PC-3 (cell line): Measurements from ENCODE around the gene THEM4. TPM values are rescaled to one million over a fixed set of nuclear protein-coding genes. Genes with fewer than 3 reads are reported as not detected.

Source experiments
- ATAC-seq: fragments of 200-7000 bp; cut with Tn5 transposase; 2 replicates; pipeline ENCODE4 v1.9.1; 2020; ENCODE audit warnings: mild to moderate bottlenecking, moderate library complexity
- BruUV-seq: library from RNA; stranded (reverse); fragments of 400-500 nt; replicated peaks from 2 replicates; lab custom pipeline; 2021; lab: Mats Ljungman, UMichigan
- CTCF ChIA-PET: fragments of 300-600 bp; sonication (Branson Sonifier 250); formaldehyde crosslinking; loops from one replicate; lab custom pipeline; 2022; ENCODE audit warnings: antibody characterized with exemption; lab: Charles Lee
- POLR2A ChIA-PET: fragments of 300-600 bp; sonication (Branson Sonifier 250); formaldehyde crosslinking; loops from one replicate; lab custom pipeline; 2022; ENCODE audit warnings: antibody characterized with exemption; ENCODE audit not compliant: unreplicated experiment; lab: Charles Lee
- DNase-seq: peaks from one replicate; pipeline ENCODE4 v3.0.0-alpha.2; 2015
- H2AFZ ChIP-seq: fragments of 300-600 bp; sonication (generic); 2 replicates; pipeline ENCODE4 v1.6.0; 2016; ENCODE audit warnings: antibody characterized with exemption, low read length
- H3F3A ChIP-seq: fragments of 300-600 bp; sonication (generic); one replicate; pipeline ENCODE4 v1.6.0; 2017; ENCODE audit warnings: antibody characterized with exemption, low read length, control low read depth, mild to moderate bottlenecking; ENCODE audit not compliant: unreplicated experiment
- H3K27ac ChIP-seq: fragments of 300-600 bp; sonication (generic); 2 replicates; pipeline ENCODE4 v1.5.1; 2016; ENCODE audit warnings: mild to moderate bottlenecking, low read length
- H3K27me3 ChIP-seq: fragments of 300-600 bp; sonication (generic); 2 replicates; pipeline ENCODE4 v1.6.1; 2016; ENCODE audit warnings: low read length, mixed read lengths
- H3K36me3 ChIP-seq: fragments of 300-600 bp; sonication (generic); 2 replicates; pipeline ENCODE4 v1.6.1; 2016; ENCODE audit warnings: low read depth, mixed run types, low read length, mixed read lengths
- H3K4me1 ChIP-seq: fragments of 300-600 bp; sonication (generic); 2 replicates; pipeline ENCODE4 v1.5.1; 2016; ENCODE audit warnings: low read length; ENCODE audit not compliant: insufficient read depth
- H3K4me2 ChIP-seq: fragments of 300-600 bp; sonication (generic); 2 replicates; pipeline ENCODE4 v1.6.0; 2016; ENCODE audit warnings: low read length
- H3K4me3 ChIP-seq: fragments of 300-600 bp; sonication (generic); 2 replicates; pipeline ENCODE4 v1.5.1; 2016; ENCODE audit warnings: mild to moderate bottlenecking, low read length, mixed read lengths
- H3K79me2 ChIP-seq: fragments of 300-600 bp; sonication (generic); 2 replicates; pipeline ENCODE4 v1.6.1; 2017; ENCODE audit warnings: low read length, mixed read lengths
- H3K9ac ChIP-seq: fragments of 300-600 bp; sonication (generic); 2 replicates; pipeline ENCODE4 v1.6.0; 2016; ENCODE audit warnings: mild to moderate bottlenecking, low read length
- H3K9me2 ChIP-seq: fragments of 300-600 bp; sonication (generic); replicated peaks from 2 replicates; pipeline ENCODE4 v1.6.1; 2016; ENCODE audit warnings: mixed run types, low read length, mixed read lengths
- H3K9me3 ChIP-seq: fragments of 300-600 bp; sonication (generic); 2 replicates; pipeline ENCODE4 v1.6.1; 2016; ENCODE audit warnings: low read length, mixed read lengths
- H4K20me1 ChIP-seq: fragments of 300-600 bp; sonication (generic); 2 replicates; pipeline ENCODE4 v1.6.1; 2016; ENCODE audit warnings: low read length, mixed read lengths
- CTCF ChIP-seq: fragments of 300-600 bp; sonication (generic); conservative IDR thresholded peaks from 2 replicates; pipeline ENCODE4 v1.5.1; 2017; ENCODE audit warnings: antibody characterized with exemption, low read depth, mild to moderate bottlenecking, low read length
- EZH2 ChIP-seq: fragments of 300-600 bp; sonication (generic); IDR thresholded peaks from one replicate; pipeline ENCODE4 v1.6.1; 2017; ENCODE audit warnings: antibody characterized with exemption, mild to moderate bottlenecking, low read length; ENCODE audit not compliant: unreplicated experiment
- EZH2phosphoT487 ChIP-seq: fragments of 300-600 bp; sonication (generic); IDR thresholded peaks from 2 replicates; pipeline ENCODE4 v1.6.1; 2018; ENCODE audit warnings: mild to moderate bottlenecking, antibody characterized with exemption, low read length, borderline replicate concordance
- intact Hi-C: fragments of 100-400 bp; cut with micrococcal nuclease; formaldehyde crosslinking; loops from 2 replicates; pipeline ENCODE4 v1.9.0; 2023
- total RNA-seq: library from RNA; depleted of rRNA; stranded (reverse); fragments of >200 nt; gene quantifications from 2 replicates; pipeline ENCODE4 v1.2.3, GENCODE V29; 2014

The THEM4 gene
- total RNA-seq, 1 experiment from 2014 or later: 18.1 TPM

GRCh38 chr1:151949371-151950193, 40.3 kb upstream of the THEM4 start:
- H3K27ac ChIP-seq: no peak overlapping the region
- H2AFZ ChIP-seq: no peak overlapping the region
- no TSS peak for BruUV-seq
- H3K4me2 ChIP-seq: no peak overlapping the region
- no peak overlapping the region for H3K4me3 ChIP-seq
- ChIA-PET POLR2A (no interaction called here), CTCF (interaction anchor here (0.9 kb wide), 1 partner anchor 20 kb away, joined by 3 read pairs; no protein-coding TSS in a partner anchor)
- intact Hi-C loops: loop anchor here (5.0 kb wide), 1 partner anchor 62 kb away; no protein-coding TSS in a partner anchor
- no peaks in the 10 kb centered on the region for H4K20me1 ChIP-seq
- no peak for TF ChIP-seq EZH2phosphoT487
- no peak for TF ChIP-seq CTCF
- TF ChIP-seq EZH2: no peak
- H3K27me3 ChIP-seq: no peaks in the 10 kb centered on the region
- DNase-seq (no peak), ATAC-seq (no peak)
- H3K9me3 ChIP-seq: no peaks in the 10 kb centered on the region
- H3K9ac ChIP-seq: no peak overlapping the region
- H3K79me2 ChIP-seq: no peaks in the 10 kb centered on the region
- H3K36me3 ChIP-seq: no peaks in the 10 kb centered on the region
- H3K9me2 ChIP-seq: peaks cover 4% of the 10 kb centered on the region; the same call in 1 of the 2 replicates
- peaks cover 32% of the 10 kb centered on the region for H3K4me1 ChIP-seq
- H3F3A ChIP-seq: peaks cover 9% of the 10 kb centered on the region

- ChIA-PET CTCF (interaction anchor here (0.9 kb wide), 1 partner anchor 21 kb away, joined by 3 read pairs; no protein-coding TSS in a partner anchor), POLR2A (no interaction called here)
- intact Hi-C loops: loop anchor here (5.0 kb wide), 1 partner anchor 61 kb away; no protein-coding TSS in a partner anchor
Measured at GRCh38 chr1:151948506-151948905, 39.2 kb upstream of the THEM4 start.

More at GRCh38 chr1:151948506-151948905, 39.2 kb upstream of the THEM4 start:
- Histone ChIP-seq H3K4me1 (peaks cover 38% of the 10 kb centered on the region), H3K9me3 (no peaks in the 10 kb centered on the region), H3K9ac (no peak overlapping the region), H3K79me2 (no peaks in the 10 kb centered on the region), H3K4me3 (no peak overlapping the region), H3K27me3 (no peaks in the 10 kb centered on the region), H3K36me3 (no peaks in the 10 kb centered on the region), H3K27ac (no peak overlapping the region), H3F3A (peaks cover 9% of the 10 kb centered on the region), H4K20me1 (no peaks in the 10 kb centered on the region), H2AFZ (no peak overlapping the region), H3K4me2 (no peak overlapping the region), H3K9me2 (peaks cover 4% of the 10 kb centered on the region; the same call in 1 of the 2 replicates)
- no peak for ATAC-seq
- BruUV-seq: no TSS peak
- DNase-seq: no peak
- no peak for TF ChIP-seq EZH2phosphoT487
- TF ChIP-seq CTCF: no peak
- no peak for TF ChIP-seq EZH2
